ENCODE measurements around the gene MTFR2.

MTFR2 gene

GRCh38 chr6:136249811-136250685 is at the start of gene MTFR2:
Gene MTFR2, minus strand, starts transcription at chr6:136250311. Its CDS starts 1,212 bp downstream, at chr6:136249099.
- peak; percentile 95 for DNase-seq (ENCODE audit: low read depth)

GRCh38 chr6:136294621-136295020 is 44.5 kb upstream of the MTFR2 start:
- DNase-seq (ENCODE audit: low read depth): no peak

- DNase-seq (ENCODE audit: low read depth): peak; percentile 63
These were observed 40.4 kb upstream of the MTFR2 start for GRCh38 chr6:136290410-136291010.

GRCh38 chr6:136289579-136290409 is 39.7 kb upstream of the MTFR2 start, which contains the start of gene BCLAF1:
Gene BCLAF1, minus strand, starts transcription at chr6:136289846. Its CDS starts 9,980 bp downstream, at chr6:136279866.
- peak; percentile 95 for DNase-seq (ENCODE audit: low read depth)

GRCh38 chr6:136289327-136289578 is 39.1 kb upstream of the MTFR2 start:
- DNase-seq (ENCODE audit: low read depth): peak; percentile 49

DNA sequence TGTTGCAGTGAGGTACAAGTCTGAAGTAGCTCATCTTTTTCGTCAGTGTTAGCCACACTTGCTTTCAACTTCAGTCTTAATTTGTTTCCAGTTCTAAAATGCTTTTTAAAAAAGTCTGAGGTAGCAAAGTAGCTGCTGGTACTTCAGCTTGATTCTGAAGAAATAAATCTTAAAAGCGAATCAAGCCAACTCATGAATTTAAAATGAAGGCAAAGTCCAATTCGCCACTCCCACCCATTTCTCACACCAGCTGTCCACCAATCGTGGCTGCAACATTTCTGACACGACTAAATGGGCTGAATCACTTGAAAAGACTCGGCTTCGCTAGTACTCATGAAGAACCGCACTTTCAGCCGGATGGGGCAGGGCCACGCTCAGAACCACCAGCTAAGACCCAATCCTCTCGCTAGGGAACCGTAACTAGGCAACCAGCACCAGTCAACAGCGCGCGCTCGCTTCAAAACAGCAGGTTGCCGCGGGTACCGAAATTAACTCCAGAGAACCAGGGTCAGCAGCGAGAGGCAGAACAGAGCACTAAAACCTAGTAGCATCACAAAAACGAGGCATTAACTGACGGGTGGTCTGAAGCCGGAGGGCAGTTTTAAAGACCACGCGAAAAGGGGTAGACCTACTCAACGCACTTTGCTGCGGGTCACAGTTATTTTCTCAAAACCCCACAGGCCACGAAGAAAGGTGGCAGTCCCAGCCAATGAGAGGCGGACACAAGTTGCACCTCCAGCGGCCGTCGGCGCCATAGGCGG is 38.6 kb upstream of the MTFR2 start:
- DNase-seq (ENCODE audit: low read depth): peak; percentile 84

GRCh38 chr6:136284909-136285308 is 34.8 kb upstream of the MTFR2 start:
- peak; percentile 18 for DNase-seq (ENCODE audit: low read depth)

DNA sequence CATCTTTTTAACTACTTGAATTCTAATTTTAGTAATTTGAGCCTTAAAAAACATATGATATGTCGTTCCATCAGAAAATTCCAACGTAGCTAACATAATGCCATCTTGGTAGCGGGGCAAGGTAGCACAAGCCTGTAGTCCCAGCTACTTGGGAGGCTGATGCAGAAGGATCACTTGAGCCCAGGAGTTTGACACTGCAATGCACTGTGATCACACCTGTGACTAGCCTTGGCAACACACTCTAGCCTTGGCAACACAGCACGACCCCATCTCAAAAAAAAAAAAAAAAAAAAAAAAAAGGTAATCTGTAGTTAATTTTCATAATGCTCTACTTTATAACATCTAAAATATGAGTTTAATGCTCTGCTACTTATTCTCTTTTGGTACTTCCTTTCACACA is 32.8 kb upstream of the MTFR2 start:
- no peak for DNase-seq (ENCODE audit: low read depth)

GRCh38 chr6:136280032-136280609 is 30.0 kb upstream of the MTFR2 start:
- DNase-seq (ENCODE audit: low read depth): no peak

DNA sequence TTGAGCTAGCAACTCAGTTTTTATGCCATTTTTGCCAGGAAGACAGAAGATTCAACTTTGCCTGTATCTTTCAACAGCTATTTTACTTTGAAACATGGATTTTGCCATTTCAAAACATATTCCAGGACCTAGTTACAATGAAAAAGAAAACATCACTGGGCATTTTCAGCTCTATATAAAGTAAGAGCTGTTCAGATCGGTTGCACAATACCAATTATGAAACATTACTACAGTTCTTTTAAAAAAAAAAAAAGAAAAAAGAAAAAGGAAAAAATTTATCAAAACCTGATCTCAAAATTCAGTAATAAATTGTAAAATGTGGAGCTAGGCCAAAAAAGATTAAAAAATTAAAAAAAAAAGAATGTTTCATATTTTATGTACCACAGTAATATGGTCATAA is 24.0 kb upstream of the MTFR2 start:
- DNase-seq (ENCODE audit: low read depth): no peak

- DNase-seq (ENCODE audit: low read depth): no peak
These were observed 15.0 kb upstream of the MTFR2 start for GRCh38 chr6:136265101-136265500.

DNA sequence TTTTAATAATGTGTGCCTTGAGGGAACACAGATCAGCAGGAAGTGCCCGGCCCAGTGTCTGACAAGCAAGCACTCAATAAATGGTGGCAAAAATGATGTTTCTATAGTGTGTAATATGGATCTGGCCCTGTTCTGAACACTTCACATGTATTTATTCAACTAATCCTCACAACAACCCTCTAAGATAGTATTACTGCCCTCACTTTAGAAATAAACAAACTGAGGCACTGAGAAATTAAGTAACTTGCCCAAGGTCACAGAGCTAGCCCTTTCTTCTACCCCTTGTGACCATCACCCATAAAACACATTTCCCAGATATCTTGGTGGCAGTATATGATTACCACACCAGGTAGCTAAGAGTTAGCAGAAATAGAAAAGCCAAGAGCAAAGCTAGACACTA is 12.8 kb upstream of the MTFR2 start:
- DNase-seq (ENCODE audit: low read depth): no peak

DNA sequence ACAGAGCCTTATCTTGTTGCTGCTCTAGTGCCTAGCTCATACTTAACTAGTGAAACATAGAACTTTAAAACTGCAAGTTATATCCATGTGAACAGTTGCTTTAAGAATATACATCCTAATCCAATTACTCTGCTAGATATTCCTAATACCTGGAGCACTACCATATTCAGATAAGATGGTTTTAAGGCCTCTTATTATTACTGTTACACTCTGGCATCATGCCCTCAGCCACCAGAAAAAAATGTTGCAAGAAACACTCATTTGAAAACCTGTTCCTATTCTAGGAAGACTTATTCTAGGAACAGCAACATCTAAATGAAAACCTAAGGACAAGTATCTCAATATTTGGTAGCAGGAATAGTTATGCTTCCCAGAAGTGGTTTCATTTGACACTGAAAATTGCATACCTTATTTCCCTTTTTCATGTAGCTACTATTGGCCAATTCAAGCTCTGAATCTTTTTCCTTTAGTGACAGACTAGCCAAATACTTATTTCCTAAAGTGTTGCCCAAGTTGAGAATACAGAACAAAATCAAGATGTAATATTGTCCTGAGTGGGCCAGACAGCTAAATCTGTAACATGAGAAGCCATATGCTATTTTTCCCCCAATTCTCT is 4.8 kb upstream of the MTFR2 start:
- DNase-seq (ENCODE audit: low read depth): no peak

- DNase-seq (ENCODE audit: low read depth): no peak
These were observed 3.6 kb upstream of the MTFR2 start for GRCh38 chr6:136253734-136254133.

- no peak for DNase-seq (ENCODE audit: low read depth)
These were observed 2.3 kb upstream of the MTFR2 start for GRCh38 chr6:136252441-136252840.

- no peak for DNase-seq (ENCODE audit: low read depth)
These were observed 1.3 kb upstream of the MTFR2 start for GRCh38 chr6:136251394-136251793.

DNA sequence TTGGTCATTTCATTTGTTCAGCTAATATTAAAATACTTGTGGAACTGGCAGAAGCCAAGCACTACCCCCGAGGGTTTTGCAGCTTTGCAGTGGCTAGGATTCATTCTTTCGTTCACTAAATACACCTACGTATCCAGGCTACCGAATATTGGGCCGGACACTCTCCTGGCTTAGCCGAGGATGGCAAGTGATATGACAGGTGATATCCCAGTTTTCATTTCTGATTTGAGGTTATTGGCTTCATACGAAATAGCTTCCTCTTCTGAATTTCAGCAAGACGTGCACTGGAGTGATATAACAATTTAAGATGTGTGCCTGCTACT is 536 bp upstream of the MTFR2 start:
- DNase-seq (ENCODE audit: low read depth): no peak

- DNase-seq (ENCODE audit: low read depth): no peak
These were observed 775 bp downstream of the MTFR2 start for GRCh38 chr6:136249336-136249735.

GRCh38 chr6:136244061-136244616 is 6.0 kb downstream of the MTFR2 start:
- no peak for DNase-seq (ENCODE audit: low read depth)

- no peak for DNase-seq (ENCODE audit: low read depth)
These were observed 13.4 kb downstream of the MTFR2 start for GRCh38 chr6:136236466-136237293.

Data from HS-5 (cell line).